Activated CD8-positive, alpha-beta memory T cell treated with anti-CD3 and anti-CD28 coated beads, Interleukin-2, amount 10 ng/mL, durations not matched to agents 7 days and 5 days (primary cell): ENCODE results near the gene LRRC47. TPM values are rescaled to one million over a fixed set of nuclear protein-coding genes. Genes with fewer than 3 reads are reported as not detected.

Experiments used
- ATAC-seq: fragments of 150-1000 bp; cut with Tn5 transposase; one replicate; pipeline ENCODE4 v1.10.0; 2021; ENCODE audit warnings: moderate library complexity
- CTCF ChIA-PET: fragments of 350-600 bp; sonication (Branson Sonifier 250); formaldehyde crosslinking; loops from one replicate; lab custom pipeline; 2021; ENCODE audit warnings: antibody characterized with exemption; lab: Charles Lee
- DNase-seq: peaks from one replicate; pipeline ENCODE4 v3.0.0-alpha.2; 2020
- H3K27ac Mint-ChIP-seq: one replicate; pipeline ENCODE4 v1.8.0; 2021; ENCODE audit warnings: mild to moderate bottlenecking, mixed read lengths
- H3K27me3 Mint-ChIP-seq: one replicate; pipeline ENCODE4 v1.8.0; 2021; ENCODE audit warnings: mixed read lengths
- H3K36me3 Mint-ChIP-seq: one replicate; pipeline ENCODE4 v1.8.0; 2021; ENCODE audit warnings: mild to moderate bottlenecking, mixed read lengths
- H3K4me1 Mint-ChIP-seq: one replicate; pipeline ENCODE4 v1.8.0; 2021; ENCODE audit warnings: mixed read lengths
- H3K4me3 Mint-ChIP-seq: one replicate; pipeline ENCODE4 v1.8.0; 2021; ENCODE audit warnings: mild to moderate bottlenecking, moderate library complexity, mixed read lengths
- H3K9me3 Mint-ChIP-seq: one replicate; pipeline ENCODE4 v1.8.0; 2022; ENCODE audit warnings: low read depth, mixed read lengths
- total RNA-seq, 2 experiments: library from RNA; stranded (reverse); gene quantifications; one replicate each; pipeline ENCODE4 v1.2.3, GENCODE V29; 2021

Gene LRRC47
- total RNA-seq, 2 experiments from 2014 or later: 31.8 to 42.6 TPM

DNA sequence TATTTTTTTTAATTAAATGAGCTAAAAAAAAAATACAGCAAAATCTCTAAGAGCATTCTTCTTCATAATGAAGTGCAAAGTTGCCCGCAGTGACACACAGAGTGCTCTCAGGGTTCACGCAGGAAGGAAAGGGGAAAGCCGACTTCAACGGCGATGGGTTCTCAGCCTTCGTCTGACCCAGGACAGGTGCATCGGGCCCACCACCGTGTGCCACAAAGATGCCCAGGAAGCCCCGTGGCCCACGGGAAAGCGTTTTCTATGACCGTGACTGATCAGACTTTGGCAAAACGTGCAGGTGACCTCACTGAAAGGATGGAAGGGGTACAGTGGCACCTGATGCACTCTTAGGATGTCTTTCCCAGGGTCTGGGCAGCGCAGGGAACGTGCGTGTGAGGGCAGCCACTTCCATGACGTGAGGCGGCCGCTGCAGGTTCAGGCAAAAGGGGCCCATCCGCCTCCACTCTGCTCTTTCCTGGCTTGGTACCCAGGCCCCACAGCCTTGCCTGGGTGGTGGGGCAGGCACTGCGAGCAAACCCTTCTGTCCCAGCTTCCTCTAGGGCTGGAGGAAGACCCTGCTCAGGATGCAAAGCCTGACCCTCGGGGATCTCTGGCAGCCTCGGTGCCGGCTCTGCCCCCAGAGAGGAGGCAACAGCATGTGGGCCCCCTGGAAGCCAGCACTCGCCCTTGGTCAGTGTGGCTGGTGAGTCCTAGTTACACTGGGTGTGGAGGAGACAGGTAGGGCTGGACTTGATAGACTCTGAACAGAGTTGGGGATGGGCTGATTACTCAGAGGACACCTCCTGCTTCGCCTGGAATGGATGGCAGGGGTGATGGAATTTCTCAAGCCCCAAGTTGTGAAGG lies 8.3 kb downstream of the LRRC47 start:
- Mint-ChIP-seq H3K4me3 (no peak overlapping the region), H3K4me1 (peaks cover 29% of the 10 kb centered on the region), H3K36me3 (peaks cover 20% of the 10 kb centered on the region), H3K27ac (peak overlapping the region; percentile 75), H3K9me3 (no peaks in the 10 kb centered on the region), H3K27me3 (no peaks in the 10 kb centered on the region)
- DNase-seq (no peak), ATAC-seq (peak; percentile 34)
- CTCF ChIA-PET: interaction anchor here (1.2 to 2.7 kb wide), 4 partner anchors 8 to 69 kb away, joined by 3 to 8 read pairs (median 6); partner anchors contain the start of genes CEP104, DFFB and LRRC47

DNA sequence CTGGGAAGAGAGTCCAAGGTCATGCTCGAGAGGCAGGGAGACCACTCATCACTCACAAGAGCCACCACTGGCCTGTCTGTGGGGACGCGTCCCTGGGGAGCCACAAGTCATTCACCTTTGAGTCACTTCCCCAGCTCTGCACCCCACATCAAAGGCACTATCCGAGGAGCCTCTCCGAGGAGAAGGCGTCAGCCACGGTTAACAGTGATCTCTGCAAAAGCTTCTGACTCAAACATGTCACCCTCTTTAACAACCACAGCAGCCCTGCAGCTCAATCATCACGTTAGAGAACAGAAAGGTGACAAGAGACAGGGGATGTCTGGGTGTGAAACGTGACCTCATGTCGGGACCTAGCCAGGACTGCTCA lies 9.0 kb downstream of the LRRC47 start:
- Mint-ChIP-seq H3K4me1 (peaks cover 24% of the 10 kb centered on the region), H3K4me3 (no peak overlapping the region), H3K36me3 (peaks cover 20% of the 10 kb centered on the region), H3K9me3 (no peaks in the 10 kb centered on the region), H3K27ac (peak overlapping the region; percentile 75), H3K27me3 (no peaks in the 10 kb centered on the region)
- peak; percentile 88 for ATAC-seq
- peak; percentile 80 for DNase-seq
- CTCF ChIA-PET: interaction anchor here (1.2 to 2.7 kb wide), 3 partner anchors 9 to 70 kb away, joined by 3 to 8 read pairs (median 5); partner anchors contain the start of genes CEP104, DFFB and LRRC47

DNA sequence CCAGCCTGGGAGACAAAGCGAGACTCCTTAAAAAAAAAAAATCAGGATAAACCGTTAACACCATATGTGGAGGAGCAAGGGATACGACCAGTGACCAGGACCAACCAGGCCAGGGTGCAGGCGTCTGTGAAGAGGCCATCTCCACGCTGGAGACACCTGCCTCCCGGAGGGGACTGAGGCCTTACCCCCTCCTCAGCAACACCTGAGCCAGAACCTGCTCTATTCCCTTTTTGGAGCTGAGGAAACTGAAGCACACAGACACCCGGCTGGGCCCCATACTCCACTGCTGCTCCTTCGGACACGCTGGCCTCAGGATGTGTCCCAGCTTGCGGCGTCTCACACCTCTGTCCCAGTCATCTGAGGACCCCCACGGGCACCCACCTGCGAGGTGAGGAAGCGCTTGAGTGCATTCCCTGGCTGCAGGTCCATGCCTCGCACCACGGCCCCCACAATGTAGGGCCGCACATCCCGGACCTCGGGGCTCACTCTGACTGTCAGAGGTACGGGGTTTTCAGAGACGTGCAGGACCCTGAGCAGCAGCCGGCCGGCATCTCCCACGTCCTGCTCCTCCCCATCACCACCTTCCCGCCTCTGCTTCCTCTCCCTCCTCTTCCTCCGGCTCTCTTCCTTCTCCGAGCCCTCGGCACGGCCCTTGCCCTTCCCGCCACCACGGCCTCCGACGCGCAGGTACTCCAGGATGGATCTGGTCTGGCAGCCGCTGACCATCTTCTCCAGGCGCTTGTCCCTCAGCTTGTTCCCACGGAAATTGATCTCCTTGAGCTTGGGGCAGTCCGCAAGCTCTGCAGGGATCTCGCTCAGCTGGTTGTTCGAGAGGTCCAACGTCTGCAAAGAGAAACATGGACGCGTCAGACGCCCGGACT lies 9.6 kb downstream of the LRRC47 start:
- peaks cover 20% of the 10 kb centered on the region for H3K4me1 Mint-ChIP-seq
- peak overlapping the region; percentile 42 for H3K27ac Mint-ChIP-seq

DNA sequence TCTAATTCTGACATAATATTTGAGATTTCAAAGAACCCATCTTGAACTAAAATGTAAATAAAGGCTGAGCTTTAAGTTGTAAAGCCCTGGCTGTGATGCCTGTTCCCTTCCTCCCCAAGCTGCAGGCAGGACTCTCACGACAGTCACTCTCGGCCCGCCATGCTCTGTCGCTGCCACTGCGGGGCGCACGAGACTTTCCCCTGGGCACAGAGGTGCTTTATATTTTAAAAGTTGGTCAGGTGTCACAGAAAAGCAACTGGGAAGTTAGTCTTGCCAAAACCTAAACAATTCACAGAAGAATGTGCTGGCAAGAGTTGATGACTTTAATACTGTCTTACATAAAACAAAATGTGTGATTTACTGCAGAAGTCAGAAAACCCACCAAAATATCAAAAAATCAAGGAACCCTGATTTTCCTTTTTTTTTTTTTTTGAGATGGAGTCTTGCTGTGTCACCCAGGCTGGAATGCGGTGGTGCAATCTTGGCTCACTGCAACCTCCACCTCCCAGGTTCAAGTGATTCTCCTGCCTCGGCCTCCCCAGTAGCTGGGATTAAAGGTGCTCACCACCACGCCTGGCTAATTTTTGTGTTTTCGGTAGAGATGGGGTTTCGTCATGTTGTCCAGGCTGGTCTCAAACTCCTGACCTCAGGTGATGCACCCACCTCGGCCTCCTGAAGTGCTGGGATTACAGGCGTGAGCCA lies 10.7 kb downstream of the LRRC47 start:
- no peak overlapping the region for H3K4me3 Mint-ChIP-seq
- H3K9me3 Mint-ChIP-seq: no peaks in the 10 kb centered on the region
- no peak for ATAC-seq
- DNase-seq: no peak
- H3K36me3 Mint-ChIP-seq: peaks cover 27% of the 10 kb centered on the region
- no peaks in the 10 kb centered on the region for H3K27me3 Mint-ChIP-seq
- H3K27ac Mint-ChIP-seq: no peak overlapping the region
- CTCF ChIA-PET: interaction anchor here (2.7 kb wide), 1 partner anchor 11 kb away, joined by 8 read pairs; the partner anchor contains the start of gene LRRC47
- H3K4me1 Mint-ChIP-seq: peaks cover 20% of the 10 kb centered on the region

More for the DNA sequence above, 9.6 kb downstream of the LRRC47 start:
- H3K27me3 Mint-ChIP-seq: no peaks in the 10 kb centered on the region
- H3K4me3 Mint-ChIP-seq: no peak overlapping the region
- ATAC-seq (no peak), DNase-seq (no peak)
- H3K9me3 Mint-ChIP-seq: no peaks in the 10 kb centered on the region
- CTCF ChIA-PET: interaction anchor here (1.2 to 2.7 kb wide), 3 partner anchors 10 to 70 kb away, joined by 3 to 8 read pairs (median 5); partner anchors contain the start of genes CEP104, DFFB and LRRC47
- peaks cover 24% of the 10 kb centered on the region for H3K36me3 Mint-ChIP-seq

DNA sequence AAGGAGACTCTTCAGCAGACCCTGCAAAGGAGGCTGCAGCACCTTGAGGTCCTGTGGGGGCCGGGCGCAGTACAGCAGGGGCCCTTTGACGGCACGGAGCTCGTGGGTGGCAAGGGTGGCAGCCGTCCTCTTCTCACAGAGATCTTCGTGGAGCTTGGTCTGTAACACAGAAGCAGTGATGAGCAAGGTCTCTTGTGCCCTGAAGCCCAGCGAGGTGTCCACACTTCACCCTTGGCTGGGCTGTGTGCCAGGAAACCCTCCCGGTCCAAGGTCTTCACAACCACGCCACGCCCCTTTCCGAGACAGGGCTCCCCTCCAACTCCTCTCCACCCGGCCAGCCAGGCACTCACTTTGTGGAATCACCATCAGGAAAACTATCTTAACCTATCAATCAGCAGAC lies 11.3 kb downstream of the LRRC47 start:
- Mint-ChIP-seq H3K4me1 (peaks cover 20% of the 10 kb centered on the region), H3K4me3 (no peak overlapping the region), H3K9me3 (no peaks in the 10 kb centered on the region), H3K27ac (no peak overlapping the region), H3K27me3 (no peaks in the 10 kb centered on the region), H3K36me3 (peaks cover 32% of the 10 kb centered on the region)
- DNase-seq: no peak
- CTCF ChIA-PET: no interaction called here
- no peak for ATAC-seq

DNA sequence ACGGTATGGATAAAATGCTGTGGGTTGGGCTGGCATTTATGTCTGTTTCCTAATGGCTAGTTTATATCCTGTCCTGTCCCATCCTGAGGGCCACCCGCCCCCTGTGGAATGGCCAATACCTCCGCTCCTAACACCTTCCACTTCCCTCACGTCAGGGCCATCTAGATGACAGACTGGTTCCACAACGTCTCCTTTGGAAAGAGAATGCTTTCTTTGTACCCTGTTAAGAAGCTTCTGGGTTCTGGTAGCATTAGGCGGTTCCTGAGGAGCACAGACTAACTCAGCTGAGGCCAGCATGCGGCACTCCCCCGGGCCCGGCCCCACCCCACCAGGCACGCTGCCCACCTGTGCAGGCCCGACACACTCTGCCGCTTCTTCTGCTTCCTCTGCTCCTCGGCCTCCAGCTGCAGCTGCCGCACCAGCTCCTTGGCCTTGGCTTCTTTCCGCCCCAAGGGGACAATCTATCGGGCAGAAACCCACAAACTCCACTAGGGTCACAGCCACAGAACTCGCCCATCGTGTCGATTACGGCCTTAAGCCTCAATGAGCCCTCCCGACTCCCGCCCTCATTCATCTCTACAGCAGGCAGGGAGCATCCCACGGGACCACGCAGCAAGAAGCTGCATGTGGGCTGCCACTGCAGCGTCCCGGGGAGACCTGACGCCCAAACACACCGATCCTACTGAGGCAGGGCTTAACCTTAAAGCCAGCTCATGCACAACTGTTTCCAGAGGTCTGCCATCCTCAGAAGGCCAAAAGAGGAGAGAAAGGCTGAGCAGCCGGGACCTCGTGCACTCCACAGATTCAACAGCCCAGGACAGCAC lies 12.4 kb downstream of the LRRC47 start:
- Mint-ChIP-seq H3K27ac (no peak overlapping the region), H3K27me3 (no peaks in the 10 kb centered on the region), H3K9me3 (no peaks in the 10 kb centered on the region), H3K4me1 (peaks cover 18% of the 10 kb centered on the region), H3K36me3 (peaks cover 35% of the 10 kb centered on the region), H3K4me3 (no peak overlapping the region)
- no peak for DNase-seq
- CTCF ChIA-PET: no interaction called here
- ATAC-seq: no peak

DNA sequence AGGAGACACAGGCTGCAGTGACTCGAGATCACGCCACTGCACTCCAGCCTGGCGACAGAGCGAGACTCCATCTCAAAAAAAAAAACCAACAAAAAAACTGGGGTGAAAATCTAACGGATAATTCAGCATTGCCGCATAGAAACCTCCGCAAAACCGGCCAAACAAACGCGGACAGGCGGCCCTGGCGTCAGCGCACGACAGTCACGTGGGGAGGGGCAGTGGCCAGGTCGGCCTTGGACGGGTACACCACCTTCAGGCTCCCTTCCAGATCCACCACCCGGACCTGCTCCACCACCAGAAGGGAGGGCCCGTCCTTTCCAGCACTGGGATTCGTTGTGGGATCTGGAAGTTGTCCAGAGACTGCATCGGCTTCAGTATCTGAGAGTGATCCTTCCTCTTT lies 15.4 kb downstream of the LRRC47 start:
- Mint-ChIP-seq H3K27me3 (no peaks in the 10 kb centered on the region), H3K4me1 (peaks cover under 1% of the 10 kb centered on the region), H3K27ac (no peak overlapping the region), H3K36me3 (peaks cover 30% of the 10 kb centered on the region), H3K9me3 (no peaks in the 10 kb centered on the region), H3K4me3 (no peak overlapping the region)
- DNase-seq (no peak), ATAC-seq (no peak)
- CTCF ChIA-PET: interaction anchor here (1.1 kb wide), 1 partner anchor 21 kb away, joined by 3 read pairs; no protein-coding TSS in a partner anchor

DNA sequence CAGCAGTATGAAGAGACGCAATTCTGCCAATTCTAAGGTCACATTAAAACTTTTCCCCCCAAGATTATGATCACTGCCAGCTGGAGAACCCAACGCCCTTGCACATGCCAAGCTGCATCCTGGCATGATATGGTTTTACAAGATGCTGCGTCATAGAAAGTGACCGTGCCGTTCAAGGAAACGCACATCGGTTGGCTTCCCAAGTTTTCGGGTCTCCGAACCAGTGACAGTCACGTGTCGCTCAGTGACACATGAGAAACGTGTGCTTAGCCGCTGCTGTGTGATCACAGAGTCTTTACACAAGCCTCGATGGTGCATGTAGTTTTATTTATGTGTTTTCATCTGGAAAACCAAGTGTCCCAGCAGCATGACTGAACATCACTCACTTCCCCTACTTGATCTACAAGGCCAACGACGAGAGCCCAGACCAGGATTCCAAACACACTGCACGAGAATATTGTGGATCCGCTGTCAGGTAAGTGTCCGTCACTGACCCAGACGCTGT lies 16.3 kb downstream of the LRRC47 start:
- Mint-ChIP-seq H3K4me3 (no peak overlapping the region), H3K27ac (no peak overlapping the region), H3K4me1 (peaks cover 2% of the 10 kb centered on the region), H3K27me3 (no peaks in the 10 kb centered on the region), H3K36me3 (peaks cover 23% of the 10 kb centered on the region), H3K9me3 (no peaks in the 10 kb centered on the region)
- ATAC-seq (no peak), DNase-seq (no peak)
- CTCF ChIA-PET: no interaction called here

DNA sequence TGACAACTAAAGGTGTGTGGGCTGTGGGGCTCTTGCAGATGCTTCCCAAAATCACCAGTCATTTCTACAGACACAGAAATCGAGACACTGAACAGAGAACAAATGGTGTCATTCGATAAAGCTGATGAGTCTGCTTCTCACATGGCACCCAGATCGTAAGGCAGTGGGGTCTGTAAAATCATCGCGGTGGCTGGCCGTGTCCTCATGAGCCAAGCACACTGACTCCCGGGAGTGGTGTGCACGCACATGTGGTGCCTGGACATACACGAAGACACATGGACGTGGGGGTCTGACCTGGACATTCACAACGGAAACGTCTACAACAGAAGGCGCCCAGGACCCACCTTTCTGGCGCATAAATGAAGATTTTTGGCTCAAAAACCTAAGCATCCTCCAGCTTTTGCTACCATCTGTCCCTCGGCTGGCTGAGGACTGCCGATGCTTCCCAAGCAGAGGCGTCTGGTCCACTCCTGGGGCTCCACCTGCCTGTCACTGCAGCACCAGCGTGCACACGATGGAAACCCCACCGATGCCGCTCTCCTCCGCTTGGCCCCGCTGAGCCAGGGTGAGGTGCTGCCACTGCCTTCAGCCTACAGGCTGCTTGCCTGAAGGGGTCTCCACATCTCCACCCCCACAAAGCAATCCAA lies 16.9 kb downstream of the LRRC47 start:
- H3K27me3 Mint-ChIP-seq: no peaks in the 10 kb centered on the region
- H3K27ac Mint-ChIP-seq: no peak overlapping the region
- peaks cover 2% of the 10 kb centered on the region for H3K4me1 Mint-ChIP-seq
- DNase-seq: no peak
- H3K36me3 Mint-ChIP-seq: peaks cover 21% of the 10 kb centered on the region
- no peak for ATAC-seq
- CTCF ChIA-PET: interaction anchor here (0.7 kb wide), 1 partner anchor 128 kb away, joined by 4 read pairs; no protein-coding TSS in a partner anchor
- no peaks in the 10 kb centered on the region for H3K9me3 Mint-ChIP-seq
- no peak overlapping the region for H3K4me3 Mint-ChIP-seq

DNA sequence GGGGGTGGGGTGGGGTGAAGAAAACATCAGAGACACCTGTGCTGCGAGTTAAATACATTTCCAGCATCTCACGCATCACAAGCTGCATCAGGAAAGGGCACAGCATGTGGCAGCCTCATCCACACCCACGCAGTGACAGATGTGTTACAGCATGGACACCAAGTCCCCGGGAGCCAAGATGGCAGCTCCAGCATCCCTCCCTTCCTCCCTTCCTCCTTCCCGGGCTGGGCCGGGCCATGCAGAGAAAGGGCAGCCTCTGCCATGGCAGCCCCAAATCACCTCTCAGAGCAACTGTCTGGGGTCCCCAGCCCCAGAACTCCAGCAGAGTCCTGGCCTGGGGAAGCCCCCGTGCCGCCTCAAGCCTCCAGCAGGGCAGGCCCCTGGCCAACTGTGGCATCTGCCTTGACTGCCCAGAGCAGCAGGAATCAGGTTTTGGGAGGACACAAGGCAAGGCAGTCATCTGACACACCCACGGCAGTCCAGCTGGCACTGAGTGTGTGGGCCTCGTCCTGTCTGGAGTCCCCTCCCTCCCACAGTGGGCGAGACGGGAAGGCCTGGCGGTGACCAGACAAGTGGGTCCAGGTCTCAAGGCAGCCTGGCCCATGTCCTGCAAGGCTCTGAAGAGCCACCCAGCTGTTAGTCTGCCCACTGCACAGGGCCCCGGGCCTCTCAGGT lies 17.6 kb downstream of the LRRC47 start:
- no peaks in the 10 kb centered on the region for H3K27me3 Mint-ChIP-seq
- no peak overlapping the region for H3K27ac Mint-ChIP-seq
- CTCF ChIA-PET: interaction anchor here (0.7 kb wide), 1 partner anchor 128 kb away, joined by 4 read pairs; no protein-coding TSS in a partner anchor
- no peak for DNase-seq
- no peak overlapping the region for H3K4me3 Mint-ChIP-seq
- peaks cover 18% of the 10 kb centered on the region for H3K36me3 Mint-ChIP-seq
- H3K9me3 Mint-ChIP-seq: no peaks in the 10 kb centered on the region
- H3K4me1 Mint-ChIP-seq: peaks cover 2% of the 10 kb centered on the region
- ATAC-seq: no peak
